ENCODE results near the gene SLIT2.

DNA sequence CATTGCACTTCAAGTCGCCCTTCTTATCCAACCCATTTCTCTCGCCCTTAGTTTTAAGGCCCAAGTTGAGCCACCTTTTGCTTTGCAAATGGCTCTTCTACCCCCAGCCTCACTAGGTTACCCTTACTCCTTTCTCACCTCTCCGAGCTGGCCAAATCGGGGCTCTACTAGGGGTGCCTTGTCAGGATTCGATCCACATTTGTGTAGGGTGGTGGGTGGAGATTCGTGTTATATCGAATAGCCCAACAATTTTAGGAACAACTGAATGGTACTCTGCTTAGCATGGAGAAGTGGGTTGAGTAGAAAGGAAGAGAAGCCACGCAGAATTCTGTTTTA, 3.5 kb downstream of the SLIT2 start:
- TF ChIP-seq EP300 (conservative IDR thresholded peaks at IDR 0.05; ENCODE audit: poor library complexity, severe bottlenecking) (no peak), SMC3 (conservative IDR thresholded peaks at IDR 0.05; ENCODE audit: poor library complexity) (no peak), POLR2AphosphoS5 (IDR thresholded peaks at IDR 0.05) (no peak)
- TF ChIP-seq, protein P1, sequence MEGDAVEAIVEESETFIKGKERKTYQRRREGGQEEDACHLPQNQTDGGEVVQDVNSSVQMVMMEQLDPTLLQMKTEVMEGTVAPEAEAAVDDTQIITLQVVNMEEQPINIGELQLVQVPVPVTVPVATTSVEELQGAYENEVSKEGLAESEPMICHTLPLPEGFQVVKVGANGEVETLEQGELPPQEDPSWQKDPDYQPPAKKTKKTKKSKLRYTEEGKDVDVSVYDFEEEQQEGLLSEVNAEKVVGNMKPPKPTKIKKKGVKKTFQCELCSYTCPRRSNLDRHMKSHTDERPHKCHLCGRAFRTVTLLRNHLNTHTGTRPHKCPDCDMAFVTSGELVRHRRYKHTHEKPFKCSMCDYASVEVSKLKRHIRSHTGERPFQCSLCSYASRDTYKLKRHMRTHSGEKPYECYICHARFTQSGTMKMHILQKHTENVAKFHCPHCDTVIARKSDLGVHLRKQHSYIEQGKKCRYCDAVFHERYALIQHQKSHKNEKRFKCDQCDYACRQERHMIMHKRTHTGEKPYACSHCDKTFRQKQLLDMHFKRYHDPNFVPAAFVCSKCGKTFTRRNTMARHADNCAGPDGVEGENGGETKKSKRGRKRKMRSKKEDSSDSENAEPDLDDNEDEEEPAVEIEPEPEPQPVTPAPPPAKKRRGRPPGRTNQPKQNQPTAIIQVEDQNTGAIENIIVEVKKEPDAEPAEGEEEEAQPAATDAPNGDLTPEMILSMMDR (IDR thresholded peaks at IDR 0.05; ENCODE audit: poor library complexity, severe bottlenecking) = no peak
